Erythroblast (primary cell): ENCODE measurements around the gene RPUSD2.

Source experiments
- GATA1 ChIP-seq: IDR thresholded peaks from 2 replicates; pipeline ENCODE4 v1.6.1; 2011; ENCODE audit warnings: low read depth, mild to moderate bottlenecking, control low read depth, low read length, moderate library complexity
- POLR2A ChIP-seq: IDR thresholded peaks from 2 replicates; pipeline ENCODE4 v1.6.1; 2011; ENCODE audit warnings: mild to moderate bottlenecking, low read length

DNA sequence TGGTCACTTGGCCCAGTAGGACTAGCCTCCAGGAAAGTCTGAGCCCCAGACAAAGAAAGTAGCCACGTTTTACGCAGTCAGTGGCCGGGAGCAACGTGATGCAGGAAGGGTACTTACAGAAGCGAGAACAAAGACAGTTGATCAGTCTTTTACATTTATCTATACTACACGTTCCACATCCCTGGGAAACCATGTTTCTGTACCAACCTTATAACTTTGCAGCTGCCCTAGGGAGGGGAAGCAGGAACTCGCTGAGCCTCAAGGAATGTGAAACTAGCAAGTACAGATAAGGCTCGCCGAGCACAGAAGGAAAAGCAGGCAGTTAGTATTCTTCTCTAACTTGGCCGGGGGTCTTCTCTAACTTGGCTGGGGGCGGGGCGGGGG, 21.6 kb downstream of the RPUSD2 start:
- TF ChIP-seq POLR2A (no peak), GATA1 (no peak)
